B cell (primary cell): ENCODE data around the gene OR14A16. TPM values are rescaled to one million over a fixed set of nuclear protein-coding genes. Genes with fewer than 3 reads are reported as not detected.

Experiments used
- ATAC-seq: fragments of 200-7000 bp; cut with Tn5 transposase; one replicate; pipeline ENCODE4 v1.10.0; 2021; ENCODE audit warnings: low read depth, mild to moderate bottlenecking, moderate number of reproducible peaks, moderate library complexity
- CTCF ChIA-PET: fragments of 350-600 bp; sonication (Branson Sonifier 250); formaldehyde crosslinking; loops from one replicate; lab custom pipeline; 2021; ENCODE audit warnings: antibody characterized with exemption, inconsistent platforms; lab: Charles Lee
- POLR2A ChIA-PET: fragments of 350-600 bp; sonication (Branson Sonifier 250); formaldehyde crosslinking; loops from one replicate; lab custom pipeline; 2021; ENCODE audit warnings: antibody characterized with exemption; lab: Charles Lee
- DNase-seq: peaks from one replicate; pipeline ENCODE4 v3.0.0; 2013
- H2AFZ ChIP-seq: 2 replicates; pipeline ENCODE4 v1.6.1; 2012; ENCODE audit warnings: mild to moderate bottlenecking, low read depth, low read length; ENCODE audit not compliant: insufficient read depth, poor library complexity, severe bottlenecking
- H3K27ac ChIP-seq, 2 donors: 1 replicate in 1 of 2; 2 replicates in 1 of 2; pipeline ENCODE4 v1.5.1; 2012 to 2013; ENCODE audit warnings: low read length in 2 of 2, mild to moderate bottlenecking in 2 of 2, moderate library complexity in 1 of 2
- H3K27me3 ChIP-seq, 4 experiments: fragments of 200-600 bp in 1 of 4; sonication (generic) in 1 of 4; replicated peaks in 1 of 4; 1 replicate in 2 of 4; 2 replicates in 2 of 4; pipeline versions ENCODE4 v1.6.1 to v1.7.0; 2013 to 2016; ENCODE audit warnings: low read length in 3 of 4, mild to moderate bottlenecking in 2 of 4, mixed read lengths in 1 of 4, moderate library complexity in 1 of 4; ENCODE audit not compliant: insufficient read depth in 4 of 4, control insufficient read depth in 3 of 4; ENCODE audit errors: control extremely low read depth in 1 of 4
- H3K36me3 ChIP-seq, 2 experiments: replicated peaks in 1 of 2; 1 replicate in 1 of 2; 2 replicates in 1 of 2; pipeline versions ENCODE4 v1.6.1 to v1.7.1; 2013; ENCODE audit warnings: low read length in 1 of 2; ENCODE audit not compliant: insufficient read depth in 2 of 2, control insufficient read depth in 1 of 2; ENCODE audit errors: control extremely low read depth in 1 of 2, extremely low read depth in 1 of 2
- H3K4me1 ChIP-seq, 2 donors: fragments of 200-600 bp in 1 of 2; sonication (generic) in 1 of 2; 1 replicate in 1 of 2; 2 replicates in 1 of 2; pipeline versions ENCODE4 v1.5.1 to v1.6.1; 2013 to 2017; ENCODE audit warnings: low read length in 2 of 2; ENCODE audit not compliant: control insufficient read depth in 2 of 2, insufficient read depth in 2 of 2
- H3K4me2 ChIP-seq: replicated peaks from 2 replicates; pipeline ENCODE3; 2012; ENCODE audit warnings: mild to moderate bottlenecking, low read depth, low read length; ENCODE audit not compliant: poor library complexity, severe bottlenecking
- H3K4me3 ChIP-seq, 5 experiments: fragments of 200-600 bp in 1 of 5; sonication (generic) in 1 of 5; 1 replicate in 3 of 5; 2 replicates in 2 of 5; pipeline versions ENCODE4 v1.5.1 to v1.7.0; 2011 to 2016; ENCODE audit warnings: low read length in 4 of 5, mild to moderate bottlenecking in 4 of 5, low read depth in 2 of 5, control low read depth in 1 of 5, moderate library complexity in 1 of 5; ENCODE audit not compliant: insufficient read depth in 1 of 5; ENCODE audit errors: control extremely low read depth in 1 of 5, extremely low read depth in 1 of 5
- H3K79me2 ChIP-seq: fragments of 200-600 bp; sonication (generic); one replicate; pipeline ENCODE4 v1.6.0; 2016; ENCODE audit warnings: low read length; ENCODE audit not compliant: control insufficient read depth, insufficient read depth
- H3K9ac ChIP-seq: fragments of 200-600 bp; sonication (generic); 2 replicates; pipeline ENCODE4 v1.6.1; 2017; ENCODE audit warnings: mild to moderate bottlenecking, low read length, moderate library complexity
- H3K9me3 ChIP-seq, 3 donors: one replicate each; pipeline versions ENCODE4 v1.6.1 to v1.7.1; 2013; ENCODE audit warnings: low read length in 2 of 3; ENCODE audit not compliant: control insufficient read depth in 2 of 3, insufficient read depth in 1 of 3; ENCODE audit errors: control extremely low read depth in 1 of 3
- H4K20me1 ChIP-seq: 2 replicates; pipeline ENCODE4 v1.6.0; 2012; ENCODE audit warnings: mild to moderate bottlenecking, low read length; ENCODE audit not compliant: insufficient read depth, control insufficient read depth, poor library complexity, severe bottlenecking
- H3K27ac Mint-ChIP-seq: one replicate; pipeline ENCODE4 v1.8.0; 2021; ENCODE audit warnings: mixed read lengths
- H3K27me3 Mint-ChIP-seq: one replicate; pipeline ENCODE4 v1.8.0; 2021; ENCODE audit warnings: mixed read lengths
- H3K4me1 Mint-ChIP-seq: one replicate; pipeline ENCODE4 v1.8.0; 2021; ENCODE audit warnings: mixed read lengths
- H3K4me3 Mint-ChIP-seq: one replicate; pipeline ENCODE4 v1.8.0; 2021; ENCODE audit warnings: mixed read lengths
- H3K9me3 Mint-ChIP-seq: one replicate; pipeline ENCODE4 v1.8.0; 2022; ENCODE audit warnings: mixed read lengths; ENCODE audit not compliant: insufficient read depth
- CTCF ChIP-seq: fragments of 200-600 bp; IDR thresholded peaks from one replicate; pipeline ENCODE4 v1.8.0; 2022; ENCODE audit warnings: antibody characterized with exemption, mild to moderate bottlenecking
- EZH2 ChIP-seq: IDR thresholded peaks from 2 replicates; pipeline ENCODE4 v1.6.1; 2012; ENCODE audit warnings: borderline replicate concordance, low read depth, mild to moderate bottlenecking, moderate library complexity, low read length; ENCODE audit not compliant: insufficient read depth, poor library complexity, severe bottlenecking
- WGBS: methylation state at CpG from one replicate; pipeline ENCODE4 v1.1.5; 2013; ENCODE audit warnings: missing lambda C conversion rate; ENCODE audit not compliant: insufficient coverage; 5-methylcytosine and 5-hydroxymethylcytosine counted together
- intact Hi-C: fragments of 100-400 bp; cut with micrococcal nuclease; formaldehyde crosslinking; loops from one replicate; pipeline ENCODE4 v1.10.0; 2022
- polyA plus RNA-seq: library from polyadenylated mRNA; depleted of rRNA; stranded (reverse); fragments of >200 nt; gene quantifications from 2 replicates; pipeline ENCODE4 v1.2.3, GENCODE V29; 2012
- total RNA-seq, 2 donors: library from RNA; stranded (reverse); fragments of 120-200 nt in 1 of 2; gene quantifications; 1 replicate in 1 of 2; 2 replicates in 1 of 2; pipeline versions ENCODE4 v1.2.3 to v1.2.4, GENCODE V29; 2013 to 2022

The OR14A16 gene
- total and polyA plus RNA-seq, 2 donors (not counting 1 experiment from before 2014, with no cell fraction given) = not detected

GRCh38 chr1:247812637-247813036 is 11.3 kb downstream of the OR14A16 start:
- H3K9ac ChIP-seq = no peak overlapping the region
- Mint-ChIP-seq H3K27ac (no peak overlapping the region), H3K4me1 (no peaks in the 10 kb centered on the region), H3K4me3 (no peak overlapping the region), H3K9me3 (no peaks in the 10 kb centered on the region), H3K27me3 (no peaks in the 10 kb centered on the region)
- POLR2A ChIA-PET = no interaction called here
- 100% methylated on average over 1 of the region's 2 CpGs for WGBS
- TF ChIP-seq EZH2 = no peak
- no peaks in the 10 kb centered on the region for H3K9me3 ChIP-seq
- no peak overlapping the region for H3K4me2 ChIP-seq
- intact Hi-C loops = no loop called here
- no peak overlapping the region for H3K4me3 ChIP-seq
- DNase-seq (no peak), ATAC-seq (no peak)
- H4K20me1 ChIP-seq = no peaks in the 10 kb centered on the region
- no peaks in the 10 kb centered on the region for H3K79me2 ChIP-seq
- peaks cover 0 to 3% (median 0%) of the 10 kb centered on the region in 4 experiments for H3K27me3 ChIP-seq
- H3K4me1 ChIP-seq = no peaks in the 10 kb centered on the region
- H3K27ac ChIP-seq = no peak overlapping the region
- no peaks in the 10 kb centered on the region for H3K36me3 ChIP-seq
- H2AFZ ChIP-seq = no peak overlapping the region
- CTCF ChIA-PET = no interaction called here

GRCh38 chr1:247797518-247797917 is 26.4 kb downstream of the OR14A16 start:
- no peak overlapping the region for H3K9ac ChIP-seq
- H3K27me3 ChIP-seq = no peaks in the 10 kb centered on the region
- H3K27ac ChIP-seq = no peak overlapping the region
- H3K4me1 ChIP-seq = no peaks in the 10 kb centered on the region
- no peak for DNase-seq
- H3K27ac Mint-ChIP-seq = no peak overlapping the region
- H3K79me2 ChIP-seq = no peaks in the 10 kb centered on the region
- H3K4me3 ChIP-seq = no peak overlapping the region
- ChIA-PET CTCF (no interaction called here), POLR2A (no interaction called here)
- H3K4me1 Mint-ChIP-seq = no peaks in the 10 kb centered on the region
- H3K27me3 Mint-ChIP-seq = no peaks in the 10 kb centered on the region
- no peaks in the 10 kb centered on the region for H4K20me1 ChIP-seq
- intact Hi-C loops = no loop called here
- no peak for ATAC-seq
- no peak overlapping the region for H3K4me3 Mint-ChIP-seq
- H3K9me3 ChIP-seq = no peaks in the 10 kb centered on the region
- no peaks in the 10 kb centered on the region for H3K36me3 ChIP-seq
- H3K4me2 ChIP-seq = no peak overlapping the region
- peaks cover 2% of the 10 kb centered on the region for H3K9me3 Mint-ChIP-seq
- 0% methylated on average over 1 of the region's 2 CpGs for WGBS
- H2AFZ ChIP-seq = no peak overlapping the region
- TF ChIP-seq EZH2 = no peak
- TF ChIP-seq CTCF = no peak
